Nasal cavity respiratory epithelium epithelial cell of viscerocranial mucosa (primary cell): ENCODE results near the gene SPRR3. TPM values are rescaled to one million over a fixed set of nuclear protein-coding genes. Genes with fewer than 3 reads are reported as not detected.

Source experiments
- total RNA-seq: library from RNA; depleted of rRNA; stranded (reverse); fragments of >200 nt; gene quantifications from 2 replicates; pipeline ENCODE4 v1.2.3, GENCODE V29; 2014

Gene SPRR3
- 67.3 and 122 TPM in 2 replicates for total RNA-seq

GRCh38 chr1:153001382-153001781 is at the start of gene SPRR3:
Gene SPRR3, plus strand, starts transcription at chr1:153001749. Its CDS starts 1,272 bp downstream, at chr1:153003021.

GRCh38 chr1:152970495-152970894 is 31.1 kb upstream of the SPRR3 start, which contains the start of gene SPRR4:
Gene SPRR4, plus strand, starts transcription at chr1:152970648. Its CDS starts 1,243 bp downstream, at chr1:152971891.

GRCh38 chr1:152983743-152984142 is 17.8 kb upstream of the SPRR3 start, which contains the start of gene SPRR1A:
Gene SPRR1A, plus strand, starts transcription at chr1:152984081. Its CDS starts 1,150 bp downstream, at chr1:152985231.

GRCh38 chr1:153030895-153031294 is 29.3 kb downstream of the SPRR3 start, which contains the start of gene SPRR1B:
Gene SPRR1B, plus strand, starts transcription at chr1:153031203. Its CDS starts 1,143 bp downstream, at chr1:153032346.

GRCh38 chr1:153040950-153041631 is 39.5 kb downstream of the SPRR3 start, which contains the start of gene SPRR2D:
Gene SPRR2D, minus strand, starts transcription at chr1:153041120. Its CDS starts 774 bp downstream, at chr1:153040346.

Other genes with a start within 250 kb of the SPRR3 start
- 0.34 TPM in 1 of 2 replicates, not detected in the other for gene KPRP, start 243.7 kb upstream of the SPRR3 start, total RNA-seq
- gene LCE1F, start 226.6 kb upstream of the SPRR3 start, total RNA-seq, result not detected in 2 replicates
- gene LCE1E, start 215.5 kb upstream of the SPRR3 start, total RNA-seq, result not detected in 2 replicates
- not detected in 2 replicates for gene LCE1D, start 205.0 kb upstream of the SPRR3 start, total RNA-seq
- 0.34 TPM in 1 of 2 replicates, not detected in the other for gene LCE1C, start 195.1 kb upstream of the SPRR3 start, total RNA-seq
- not detected in 2 replicates for gene LCE1B, start 189.8 kb upstream of the SPRR3 start, total RNA-seq
- gene LCE1A, start 174.3 kb upstream of the SPRR3 start, total RNA-seq, result 0.34 TPM in 1 of 2 replicates, not detected in the other
- gene LCE6A, start 158.9 kb upstream of the SPRR3 start, total RNA-seq, result not detected in 2 replicates
- gene LCE7A, start 141.8 kb upstream of the SPRR3 start, total RNA-seq, result not detected in 2 replicates
- gene SMCP, start 123.4 kb upstream of the SPRR3 start, total RNA-seq, result not detected in 2 replicates
- 18.8 and 30.8 TPM in 2 replicates for gene IVL, start 93.2 kb upstream of the SPRR3 start, total RNA-seq
- not detected in 2 replicates for gene SPRR5, start 54.5 kb upstream of the SPRR3 start, total RNA-seq
- gene SPRR4, start 31.1 kb upstream of the SPRR3 start, total RNA-seq, result not detected in 2 replicates
- 3.1 and 9.5 TPM in 2 replicates for gene SPRR1A, start 17.7 kb upstream of the SPRR3 start, total RNA-seq
- gene SPRR1B, start 29.5 kb downstream of the SPRR3 start, total RNA-seq, result 53.0 and 86.5 TPM in 2 replicates
- 5.7 and 47.8 TPM in 2 replicates for gene SPRR2D, start 39.4 kb downstream of the SPRR3 start, total RNA-seq
- 4.8 and 25.3 TPM in 2 replicates for gene SPRR2A, start 55.8 kb downstream of the SPRR3 start, total RNA-seq
- gene SPRR2B, start 69.9 kb downstream of the SPRR3 start, total RNA-seq, result 1.0 TPM in 1 of 2 replicates, not detected in the other
- gene SPRR2E, start 92.8 kb downstream of the SPRR3 start, total RNA-seq, result 1.1 and 21.5 TPM in 2 replicates
- gene SPRR2F, start 111.8 kb downstream of the SPRR3 start, total RNA-seq, result not detected in 2 replicates
- 2.1 TPM in 1 of 2 replicates, not detected in the other for gene SPRR2G, start 149.1 kb downstream of the SPRR3 start, total RNA-seq
- not detected in 2 replicates for gene LELP1, start 201.7 kb downstream of the SPRR3 start, total RNA-seq
- 2.1 TPM in 1 of 2 replicates, not detected in the other for gene PRR9, start 215.8 kb downstream of the SPRR3 start, total RNA-seq